Camera-type eye (tissue), 1 donor: ENCODE data around the gene RUSC1. TPM values are rescaled to one million over a fixed set of nuclear protein-coding genes. Genes with fewer than 3 reads are reported as not detected.

Experiments
- total RNA-seq: library from RNA; depleted of rRNA; stranded (reverse); fragments of >200 nt; gene quantifications from one replicate; pipeline ENCODE4 v1.2.3, GENCODE V29; 2014

Gene RUSC1
- 26.6 TPM for total RNA-seq

DNA sequence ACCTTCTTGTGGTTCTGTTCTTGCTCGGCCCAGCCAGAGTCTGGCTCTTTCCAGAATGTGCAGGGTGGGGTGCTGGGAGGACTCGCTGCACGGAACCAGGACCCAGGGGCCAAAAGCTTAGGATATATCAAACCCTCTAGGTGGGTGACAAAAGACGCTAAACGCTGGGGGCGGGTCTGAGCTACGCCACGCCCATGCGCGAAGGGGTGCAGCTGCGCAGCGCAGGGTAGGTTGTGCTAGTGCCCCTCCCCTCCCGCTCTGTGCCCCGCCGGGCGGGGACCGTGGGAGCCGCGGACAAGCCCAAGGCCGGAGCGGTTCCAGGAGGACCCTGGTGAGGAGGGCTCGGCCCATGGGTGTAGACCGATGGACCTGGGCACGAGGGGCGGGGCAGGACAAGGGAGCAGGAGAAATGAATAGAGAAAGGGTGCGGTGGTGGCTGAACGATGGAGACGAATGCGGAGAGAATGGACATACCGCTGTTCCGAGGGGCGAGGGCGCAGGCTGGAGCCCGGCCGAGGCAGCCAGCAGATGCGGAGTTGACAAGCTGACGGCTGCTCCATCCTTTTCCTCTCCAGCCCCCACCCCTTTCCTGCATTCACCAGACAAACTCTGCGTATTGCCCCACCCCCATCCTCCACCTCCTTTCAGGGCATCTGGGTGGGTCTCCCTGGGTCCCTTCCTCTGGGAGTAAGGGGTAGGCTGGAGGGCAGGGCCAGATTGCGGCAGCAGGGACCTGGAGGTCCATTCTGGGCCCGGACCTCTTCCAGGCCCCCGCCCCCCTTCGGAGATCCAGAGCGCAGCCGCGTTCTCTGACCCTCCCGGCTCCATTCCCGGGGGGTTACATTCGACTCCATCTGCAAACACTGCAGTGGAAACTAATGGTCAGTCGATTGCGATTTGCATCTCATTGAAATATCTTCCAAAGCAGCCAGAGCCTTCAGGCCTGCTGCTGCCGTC lies at the start of gene RUSC1:
TSS of gene RUSC1 (plus strand) at position 234 of the 957 bp plus-strand sequence. CDS start 880 bp downstream, outside the sequence.

GRCh38 chr1:155273343-155274245 lies 47.1 kb upstream of the RUSC1 start, which contains the start of gene CLK2:
Gene CLK2, minus strand, starts transcription at chr1:155273504. Its CDS starts 2,527 bp downstream, at chr1:155270977.

GRCh38 chr1:155277070-155277901 lies 43.4 kb upstream of the RUSC1 start, which contains the start of gene HCN3:
Gene HCN3, plus strand, starts transcription at chr1:155277463. Its CDS starts 128 bp downstream, at chr1:155277591.

GRCh38 chr1:155301342-155301841 lies 19.3 kb upstream of the RUSC1 start, which contains the start of gene PKLR:
Gene PKLR, minus strand, starts transcription at chr1:155301438. Its CDS starts 43 bp downstream, at chr1:155301395.

GRCh38 chr1:155308493-155309422 lies 11.9 kb upstream of the RUSC1 start, which contains the start of gene FDPS:
Gene FDPS, plus strand, starts transcription at chr1:155308866. Its CDS starts 924 bp downstream, at chr1:155309790.

Other genes with a start within 250 kb of the RUSC1 start
- 5.8 TPM for gene EFNA3, start 242.1 kb upstream of the RUSC1 start, total RNA-seq
- gene EFNA1, start 193.0 kb upstream of the RUSC1 start, total RNA-seq, result 26.9 TPM
- gene SLC50A1, start 185.0 kb upstream of the RUSC1 start, total RNA-seq, result 15.6 TPM
- 39.4 TPM for gene DPM3, start 180.4 kb upstream of the RUSC1 start, total RNA-seq
- 51.1 TPM for gene KRTCAP2, start 147.6 kb upstream of the RUSC1 start, total RNA-seq
- 5.7 TPM for gene TRIM46, start 147.0 kb upstream of the RUSC1 start, total RNA-seq
- 50.7 TPM for gene THBS3, start 113.0 kb upstream of the RUSC1 start, total RNA-seq
- 18.3 TPM for gene MTX1, start 112.2 kb upstream of the RUSC1 start, total RNA-seq
- 9.5 TPM for gene ENTREP3, start 65.4 kb upstream of the RUSC1 start, total RNA-seq
- 33.2 TPM for gene SCAMP3, start 58.5 kb upstream of the RUSC1 start, total RNA-seq
- 49.3 TPM for gene CLK2, start 47.4 kb upstream of the RUSC1 start, total RNA-seq
- gene HCN3, start 43.4 kb upstream of the RUSC1 start, total RNA-seq, result 7.4 TPM
- gene PKLR, start 19.5 kb upstream of the RUSC1 start, total RNA-seq, result 1.0 TPM
- 92.3 TPM for gene FDPS, start 12.0 kb upstream of the RUSC1 start, total RNA-seq
- 88.0 TPM for gene ASH1L, start 241.9 kb downstream of the RUSC1 start, total RNA-seq